OCI-LY3 (cell line): ENCODE results near the gene CYP27A1.

Source experiments
- EZH2phosphoT487 ChIP-seq: fragments of 200-600 bp; shearing (Covaris generic); IDR thresholded peaks from 2 replicates; pipeline ENCODE4 v1.6.1; 2018; ENCODE audit warnings: antibody characterized with exemption, mixed run types, low read depth
- TF ChIP-seq, protein P1 (sequence below): fragments of 200-600, 300-600 bp; sonication (generic); IDR thresholded peaks from 2 replicates; pipeline ENCODE4 v1.5.1; 2014; ENCODE audit warnings: antibody characterized with exemption, low read length, low read depth

GRCh38 chr2:218828477-218828778 is 46.5 kb downstream of the CYP27A1 start:
- TF ChIP-seq, protein P1, sequence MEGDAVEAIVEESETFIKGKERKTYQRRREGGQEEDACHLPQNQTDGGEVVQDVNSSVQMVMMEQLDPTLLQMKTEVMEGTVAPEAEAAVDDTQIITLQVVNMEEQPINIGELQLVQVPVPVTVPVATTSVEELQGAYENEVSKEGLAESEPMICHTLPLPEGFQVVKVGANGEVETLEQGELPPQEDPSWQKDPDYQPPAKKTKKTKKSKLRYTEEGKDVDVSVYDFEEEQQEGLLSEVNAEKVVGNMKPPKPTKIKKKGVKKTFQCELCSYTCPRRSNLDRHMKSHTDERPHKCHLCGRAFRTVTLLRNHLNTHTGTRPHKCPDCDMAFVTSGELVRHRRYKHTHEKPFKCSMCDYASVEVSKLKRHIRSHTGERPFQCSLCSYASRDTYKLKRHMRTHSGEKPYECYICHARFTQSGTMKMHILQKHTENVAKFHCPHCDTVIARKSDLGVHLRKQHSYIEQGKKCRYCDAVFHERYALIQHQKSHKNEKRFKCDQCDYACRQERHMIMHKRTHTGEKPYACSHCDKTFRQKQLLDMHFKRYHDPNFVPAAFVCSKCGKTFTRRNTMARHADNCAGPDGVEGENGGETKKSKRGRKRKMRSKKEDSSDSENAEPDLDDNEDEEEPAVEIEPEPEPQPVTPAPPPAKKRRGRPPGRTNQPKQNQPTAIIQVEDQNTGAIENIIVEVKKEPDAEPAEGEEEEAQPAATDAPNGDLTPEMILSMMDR: no peak
- no peak for TF ChIP-seq EZH2phosphoT487
